Endodermal cell (in vitro differentiated cells): Measurements from ENCODE around the gene EPC2. TPM values are rescaled to one million over a fixed set of nuclear protein-coding genes. Genes with fewer than 3 reads are reported as not detected.

Experiments
- DNase-seq: peaks from one replicate; pipeline ENCODE4 v3.0.0-alpha.2; 2017
- H3K27ac ChIP-seq: 2 replicates; pipeline ENCODE4 v1.5.1; 2013; ENCODE audit warnings: mild to moderate bottlenecking, low read depth, low read length, moderate library complexity
- H3K27me3 ChIP-seq: 2 replicates; pipeline ENCODE4 v1.6.1; 2013; ENCODE audit warnings: mild to moderate bottlenecking, low read length, moderate library complexity; ENCODE audit not compliant: insufficient read depth, control insufficient read depth, poor library complexity, severe bottlenecking
- H3K36me3 ChIP-seq: 2 replicates; pipeline ENCODE4 v1.7.0; 2013; ENCODE audit warnings: mild to moderate bottlenecking, low read length, moderate library complexity; ENCODE audit not compliant: control insufficient read depth, insufficient read depth
- H3K4me1 ChIP-seq: one replicate; pipeline ENCODE4 v1.7.0; 2013; ENCODE audit warnings: low read length; ENCODE audit not compliant: control insufficient read depth, insufficient read depth
- H3K4me3 ChIP-seq: 2 replicates; pipeline ENCODE4 v1.5.1; 2013; ENCODE audit warnings: mild to moderate bottlenecking, low read length, moderate library complexity
- H3K9ac ChIP-seq: 2 replicates; pipeline ENCODE4 v1.6.1; 2013; ENCODE audit warnings: mild to moderate bottlenecking, low read length, moderate library complexity; ENCODE audit not compliant: poor library complexity, severe bottlenecking; ENCODE audit errors: extremely low read depth
- H3K9me3 ChIP-seq: 2 replicates; pipeline ENCODE4 v1.6.1; 2013; ENCODE audit warnings: mild to moderate bottlenecking, low read length, moderate library complexity; ENCODE audit not compliant: control insufficient read depth
- H3K27ac Mint-ChIP-seq: 2 replicates; pipeline ENCODE4 v1.8.0; 2020; ENCODE audit warnings: mixed read lengths
- H3K27me3 Mint-ChIP-seq: 2 replicates; pipeline ENCODE4 v1.8.0; 2021; ENCODE audit warnings: mild to moderate bottlenecking, mixed read lengths; ENCODE audit not compliant: insufficient read depth
- H3K36me3 Mint-ChIP-seq: 2 replicates; pipeline ENCODE4 v1.8.0; 2020; ENCODE audit warnings: low read depth, mixed read lengths
- H3K4me1 Mint-ChIP-seq: 2 replicates; pipeline ENCODE4 v1.8.0; 2020; ENCODE audit warnings: mixed read lengths
- H3K4me3 Mint-ChIP-seq: 2 replicates; pipeline ENCODE4 v1.8.0; 2020; ENCODE audit warnings: mild to moderate bottlenecking, moderate library complexity, mixed read lengths
- H3K9me3 Mint-ChIP-seq: 2 replicates; pipeline ENCODE4 v1.8.0; 2020; ENCODE audit warnings: mild to moderate bottlenecking, mixed read lengths
- CTCF ChIP-seq: fragments of 200-600 bp; sonication (generic); conservative IDR thresholded peaks from 2 replicates; pipeline ENCODE4 v1.5.0; 2021; ENCODE audit warnings: antibody characterized with exemption, mild to moderate bottlenecking
- WGBS, 2 experiments: methylation state at CpG; one replicate each; pipeline versions ENCODE4 v1.1.5 to v1.1.7; 2013; ENCODE audit warnings: missing lambda C conversion rate in 2 of 2, mixed read lengths in 1 of 2; ENCODE audit not compliant: insufficient coverage in 1 of 2, insufficient read length in 1 of 2; 5-methylcytosine and 5-hydroxymethylcytosine counted together
- total RNA-seq, 2 donors: library from RNA; stranded (reverse); fragmentation: NEBNext Ultra II Directional in 1 of 2; extraction: Animal tissue kit (Norgen Biotek cat#: 25700) in 1 of 2; gene quantifications; 2 replicates in 1 of 2; 3 replicates in 1 of 2; pipeline ENCODE4 v1.2.1, GENCODE V29; 2021

The EPC2 gene
- total RNA-seq, 2 donors from 2014 or later = 23.0 to 32.0 TPM

- Mint-ChIP-seq H3K27ac (no peak overlapping the region), H3K4me1 (no peaks in the 10 kb centered on the region), H3K4me3 (no peak overlapping the region), H3K9me3 (no peaks in the 10 kb centered on the region), H3K27me3 (no peaks in the 10 kb centered on the region), H3K36me3 (peaks cover 6% of the 10 kb centered on the region)
- Histone ChIP-seq H3K9ac (no peak overlapping the region), H3K27ac (no peak overlapping the region), H3K4me3 (no peak overlapping the region), H3K27me3 (no peaks in the 10 kb centered on the region), H3K4me1 (no peaks in the 10 kb centered on the region), H3K36me3 (no peaks in the 10 kb centered on the region), H3K9me3 (no peaks in the 10 kb centered on the region)
- TF ChIP-seq CTCF = no peak
- no peak for DNase-seq
- 83% methylated on average over 3 of the region's 3 CpGs; no CpG with 5 or more reads in 1 of the 2 experiments for WGBS, 2 experiments
These were observed 81.7 kb downstream of the EPC2 start for GRCh38 chr2:148726228-148726627.

GRCh38 chr2:148730085-148730484 is 85.5 kb downstream of the EPC2 start:
- H3K4me1 ChIP-seq = no peaks in the 10 kb centered on the region
- H3K9me3 ChIP-seq = no peaks in the 10 kb centered on the region
- Mint-ChIP-seq H3K27me3 (no peaks in the 10 kb centered on the region), H3K36me3 (peaks cover 6% of the 10 kb centered on the region), H3K4me3 (no peak overlapping the region), H3K27ac (no peak overlapping the region), H3K9me3 (no peaks in the 10 kb centered on the region), H3K4me1 (no peaks in the 10 kb centered on the region)
- H3K27ac ChIP-seq = no peak overlapping the region
- no peaks in the 10 kb centered on the region for H3K36me3 ChIP-seq
- no peaks in the 10 kb centered on the region for H3K27me3 ChIP-seq
- H3K9ac ChIP-seq = no peak overlapping the region
- no peak overlapping the region for H3K4me3 ChIP-seq
- no peak for TF ChIP-seq CTCF
- DNase-seq = no peak

- Mint-ChIP-seq H3K27me3 (no peaks in the 10 kb centered on the region), H3K4me1 (peaks cover 12% of the 10 kb centered on the region), H3K36me3 (no peaks in the 10 kb centered on the region), H3K4me3 (no peak overlapping the region), H3K27ac (peak overlapping the region; percentile 15), H3K9me3 (no peaks in the 10 kb centered on the region)
- no peaks in the 10 kb centered on the region for H3K9me3 ChIP-seq
- no peak overlapping the region for H3K4me3 ChIP-seq
- H3K4me1 ChIP-seq = peaks cover 5% of the 10 kb centered on the region
- DNase-seq = no peak
- no peak for TF ChIP-seq CTCF
- no peak overlapping the region for H3K27ac ChIP-seq
- no peaks in the 10 kb centered on the region for H3K36me3 ChIP-seq
- no peak overlapping the region for H3K9ac ChIP-seq
- H3K27me3 ChIP-seq = no peaks in the 10 kb centered on the region
- 92% methylated on average over 3 to 4 of the region's 5 CpGs for WGBS, 2 experiments
These were observed 93.2 kb downstream of the EPC2 start for GRCh38 chr2:148737742-148738141.
